H1 (cell line): ENCODE data around the gene CDC40.

Source experiments
- CHD2 ChIP-seq: IDR thresholded peaks from 2 replicates; pipeline ENCODE4 v1.6.1; 2012; ENCODE audit warnings: low read length, improper control_type of control experiment
- EZH2 ChIP-seq: fragments of 200-600 bp; sonication (generic); IDR thresholded peaks from 2 replicates; pipeline ENCODE4 v1.7.1; 2012; ENCODE audit warnings: low read depth, mild to moderate bottlenecking, moderate library complexity, low read length, inconsistent platforms; ENCODE audit not compliant: severe bottlenecking
- FOSL1 ChIP-seq: IDR thresholded peaks from 2 replicates; pipeline ENCODE4 v1.6.1; 2011; ENCODE audit warnings: mild to moderate bottlenecking, low read depth, low read length, moderate library complexity; ENCODE audit not compliant: insufficient read depth
- JUND ChIP-seq: IDR thresholded peaks from 2 replicates; pipeline ENCODE4 v1.6.1; 2011; ENCODE audit warnings: mild to moderate bottlenecking, improper control_type of control experiment, low read length
- POLR2A ChIP-seq, 2 experiments: IDR thresholded peaks; 1 replicate in 1 of 2; 2 replicates in 1 of 2; pipeline ENCODE4 v1.6.1; 2011; ENCODE audit warnings: low read depth in 2 of 2, low read length in 2 of 2, mild to moderate bottlenecking in 2 of 2; ENCODE audit errors: control extremely low read depth in 1 of 2
- TAF1 ChIP-seq: IDR thresholded peaks from 2 replicates; pipeline ENCODE4 v1.6.1; 2011; ENCODE audit warnings: mild to moderate bottlenecking, low read depth, low read length
- ZNF274 ChIP-seq: IDR thresholded peaks from 2 replicates; pipeline ENCODE4 v1.7.0; 2012; ENCODE audit warnings: low read length, borderline replicate concordance; ENCODE audit errors: extremely low read depth
- TF ChIP-seq, protein P1 (sequence below), 3 experiments: IDR thresholded peaks; 1 replicate in 2 of 3; 2 replicates in 1 of 3; pipeline versions ENCODE4 v1.5.1 to v1.6.1; 2011; ENCODE audit warnings: low read length in 3 of 3, mild to moderate bottlenecking in 3 of 3, inconsistent platforms in 2 of 3, low read depth in 1 of 3, moderate library complexity in 1 of 3; ENCODE audit not compliant: insufficient read depth in 1 of 3; ENCODE audit errors: control extremely low read depth in 1 of 3

DNA sequence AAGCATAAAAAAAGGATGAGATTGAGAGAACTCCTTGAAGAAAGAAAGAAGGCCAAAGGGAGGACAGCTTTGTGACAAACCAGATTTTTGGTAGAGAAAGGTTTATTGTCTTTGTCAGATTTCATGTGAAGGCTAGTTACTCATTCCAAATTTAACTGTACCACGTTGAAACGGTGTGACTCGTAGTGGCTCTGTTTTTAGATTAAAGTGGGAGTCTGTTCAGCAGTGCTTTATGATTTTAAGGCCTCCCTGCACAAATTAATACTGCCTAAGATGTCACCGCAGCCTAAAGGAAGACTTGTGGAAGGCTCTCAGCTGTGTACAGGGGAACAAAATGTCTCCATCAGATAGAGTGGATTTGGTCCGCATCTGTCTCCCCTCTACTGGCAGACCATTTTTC is 35.9 kb downstream of the CDC40 start:
- TF ChIP-seq TAF1 (no peak), POLR2A (IDR thresholded peaks at IDR 0.05; ENCODE audit: control extremely low read depth in 1 of 2, low read depth in 2 of 2, low read length in 2 of 2) (no peak), CHD2 (no peak), EZH2 (no peak), JUND (no peak), ZNF274 (no peak), FOSL1 (no peak)
- TF ChIP-seq, protein P1, sequence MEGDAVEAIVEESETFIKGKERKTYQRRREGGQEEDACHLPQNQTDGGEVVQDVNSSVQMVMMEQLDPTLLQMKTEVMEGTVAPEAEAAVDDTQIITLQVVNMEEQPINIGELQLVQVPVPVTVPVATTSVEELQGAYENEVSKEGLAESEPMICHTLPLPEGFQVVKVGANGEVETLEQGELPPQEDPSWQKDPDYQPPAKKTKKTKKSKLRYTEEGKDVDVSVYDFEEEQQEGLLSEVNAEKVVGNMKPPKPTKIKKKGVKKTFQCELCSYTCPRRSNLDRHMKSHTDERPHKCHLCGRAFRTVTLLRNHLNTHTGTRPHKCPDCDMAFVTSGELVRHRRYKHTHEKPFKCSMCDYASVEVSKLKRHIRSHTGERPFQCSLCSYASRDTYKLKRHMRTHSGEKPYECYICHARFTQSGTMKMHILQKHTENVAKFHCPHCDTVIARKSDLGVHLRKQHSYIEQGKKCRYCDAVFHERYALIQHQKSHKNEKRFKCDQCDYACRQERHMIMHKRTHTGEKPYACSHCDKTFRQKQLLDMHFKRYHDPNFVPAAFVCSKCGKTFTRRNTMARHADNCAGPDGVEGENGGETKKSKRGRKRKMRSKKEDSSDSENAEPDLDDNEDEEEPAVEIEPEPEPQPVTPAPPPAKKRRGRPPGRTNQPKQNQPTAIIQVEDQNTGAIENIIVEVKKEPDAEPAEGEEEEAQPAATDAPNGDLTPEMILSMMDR (IDR thresholded peaks at IDR 0.05; ENCODE audit: control extremely low read depth in 1 of 3, insufficient read depth in 1 of 3, low read depth in 1 of 3, low read length in 3 of 3) = no peak
